HG02840 (cell line): ENCODE results near the gene TMEM184C.

Experiments
- ATAC-seq: cut with Tn5 transposase; IDR thresholded peaks from one replicate; pipeline ENCODE4 v1.9.1; 2021; ENCODE audit warnings: mild to moderate bottlenecking, moderate library complexity, moderate number of reproducible peaks; ENCODE audit not compliant: unreplicated experiment, low FRiP score

TMEM184C gene

DNA sequence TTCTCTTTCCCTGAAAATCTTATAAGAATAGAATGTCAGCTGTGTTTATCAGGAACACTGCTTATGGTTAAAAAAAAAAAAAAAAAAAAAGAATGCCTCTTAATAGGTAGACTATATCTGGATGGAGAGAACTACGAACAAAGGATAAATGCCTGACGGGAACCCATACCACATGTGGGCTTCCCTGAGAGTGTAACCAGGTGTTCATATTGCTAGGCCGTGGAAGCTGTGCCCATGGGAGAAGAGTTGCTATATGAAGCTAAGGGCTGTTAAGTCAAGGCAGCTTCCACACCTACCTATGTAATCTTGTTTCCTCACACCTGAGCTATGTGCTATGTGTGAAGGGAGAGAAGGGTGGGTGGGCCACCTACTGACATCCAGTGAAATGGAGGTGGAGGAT is 27.3 kb downstream of the TMEM184C start:
- ATAC-seq, result no peak

DNA sequence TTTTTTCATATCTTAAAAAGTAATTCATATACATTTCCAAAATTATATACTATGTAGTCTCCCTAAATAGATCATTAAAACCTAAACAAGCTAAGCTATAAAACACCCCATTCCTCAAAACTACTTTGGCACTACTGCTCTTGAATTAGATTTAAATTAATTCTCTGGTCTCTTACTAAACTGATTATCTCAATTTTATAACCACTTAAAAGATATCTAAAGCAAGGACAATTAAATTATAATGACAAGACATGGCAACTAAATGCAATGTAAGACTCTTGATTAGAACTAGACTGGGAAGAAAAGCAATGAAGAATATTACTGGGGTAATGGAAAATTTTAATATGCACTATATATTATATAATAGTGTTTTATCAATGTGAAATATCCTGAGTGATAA is 27.9 kb downstream of the TMEM184C start:
- no peak for ATAC-seq

DNA sequence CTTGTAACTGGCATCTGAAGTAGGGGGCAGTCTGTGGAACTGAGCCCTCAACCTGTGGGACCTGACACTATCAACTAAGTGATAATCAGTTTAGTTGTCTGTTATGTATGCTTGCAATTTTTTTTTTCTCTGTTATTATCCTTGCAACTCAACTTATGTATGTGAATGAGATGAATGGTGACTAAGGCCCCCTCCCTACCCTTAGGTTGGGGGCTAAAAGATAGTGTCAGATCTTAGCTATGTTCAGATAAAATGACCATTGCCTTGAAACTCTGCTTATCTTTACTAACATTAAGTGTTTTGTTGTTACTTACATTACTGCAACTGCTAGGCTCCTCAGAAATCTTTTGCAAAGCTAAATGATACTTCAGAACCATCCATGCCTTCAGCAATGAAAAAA is 31.5 kb downstream of the TMEM184C start:
- ATAC-seq, result no peak

DNA sequence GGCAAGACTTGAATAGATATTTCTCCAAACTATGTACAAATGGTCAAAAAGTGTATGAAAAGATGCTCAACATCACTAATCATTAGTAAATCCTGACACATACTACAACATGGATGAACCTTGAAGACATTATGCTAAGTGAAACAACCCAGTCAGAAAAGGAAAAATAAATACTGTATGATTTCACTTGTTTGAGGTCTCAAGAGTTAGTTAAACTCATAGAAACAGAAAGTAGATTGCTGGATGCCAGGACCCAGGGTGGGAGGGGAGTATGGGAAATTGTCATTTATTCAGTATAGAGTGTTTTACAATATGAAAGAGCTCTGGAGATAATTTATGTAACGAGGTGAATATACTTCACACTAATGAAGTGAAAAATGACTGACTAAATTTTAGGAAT is 34.4 kb downstream of the TMEM184C start:
- ATAC-seq, result no peak

DNA sequence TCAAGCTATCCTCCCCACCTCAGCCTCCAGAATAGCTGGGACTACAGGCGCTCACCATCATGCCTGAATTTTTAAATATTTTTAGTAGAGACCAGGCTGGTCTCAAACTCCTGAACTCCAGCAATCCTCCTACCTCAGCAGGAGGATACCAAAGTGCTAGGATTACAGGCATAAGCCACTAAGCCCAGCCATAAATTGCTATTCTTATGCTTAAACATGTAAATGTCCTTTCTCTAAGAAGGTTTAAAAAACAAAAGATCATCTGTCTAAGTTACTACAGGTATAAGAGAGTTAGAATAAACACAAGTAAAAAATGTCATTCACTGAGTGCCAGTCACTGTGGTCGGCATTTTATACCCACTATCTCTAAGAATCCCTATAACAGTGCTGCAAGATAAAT is 38.4 kb downstream of the TMEM184C start:
- ATAC-seq, result no peak

DNA sequence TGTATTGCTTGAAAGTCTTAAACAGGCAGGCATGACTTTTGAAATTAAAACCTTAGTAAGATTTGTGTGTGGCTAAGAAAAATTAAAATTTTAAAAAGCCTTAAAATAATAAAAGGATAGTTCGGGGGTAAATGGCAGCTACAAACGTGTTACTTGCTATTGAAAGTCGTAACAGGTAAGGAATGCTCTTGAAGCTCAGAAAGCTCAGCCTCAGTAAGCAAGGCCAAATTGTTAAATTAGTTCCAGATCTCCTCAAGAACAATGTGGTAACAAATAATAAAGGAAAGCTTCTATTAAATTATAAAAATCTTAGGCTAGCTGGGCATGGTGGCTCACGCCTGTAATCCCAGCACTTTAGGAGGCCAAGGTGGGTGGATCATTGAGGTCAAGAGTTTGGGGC is 41.3 kb downstream of the TMEM184C start:
- ATAC-seq, result no peak

DNA sequence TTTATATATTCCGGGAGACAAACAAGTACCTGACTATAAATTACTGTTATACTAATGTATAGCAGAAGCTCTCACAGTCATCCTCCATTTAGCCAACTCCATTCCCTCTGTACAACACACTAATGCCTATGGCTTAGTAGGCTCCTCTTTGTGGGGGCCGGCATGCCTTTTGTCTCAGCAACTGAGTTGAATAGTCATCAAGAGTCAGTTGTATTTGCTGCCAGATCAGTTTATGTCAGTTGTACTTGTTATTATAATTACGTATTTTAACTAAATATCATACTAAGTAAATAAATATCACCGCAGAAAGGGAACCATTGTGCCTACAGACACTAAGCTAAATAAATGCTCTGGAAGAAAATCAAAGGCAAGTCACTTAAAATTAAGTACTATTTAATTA is 56.9 kb downstream of the TMEM184C start:
- ATAC-seq, result no peak

DNA sequence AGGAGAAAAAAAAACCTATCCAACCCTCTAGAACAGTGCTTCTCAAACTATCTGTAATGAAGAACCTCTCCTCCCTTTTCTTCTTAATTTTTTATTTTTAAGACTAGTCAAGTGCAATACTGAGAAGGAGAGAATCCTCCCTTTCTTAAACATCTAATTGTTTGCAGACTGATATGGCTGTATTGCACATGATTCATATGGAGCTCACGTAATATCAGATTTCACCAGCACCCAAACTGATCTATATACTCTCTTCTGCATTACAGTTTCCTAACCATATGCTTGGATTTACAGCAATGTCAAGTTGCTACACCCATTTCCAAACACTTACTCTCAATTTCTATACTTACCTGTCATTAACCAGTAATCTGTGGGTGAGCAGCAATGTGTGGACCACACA is 57.3 kb downstream of the TMEM184C start:
- ATAC-seq, result no peak

DNA sequence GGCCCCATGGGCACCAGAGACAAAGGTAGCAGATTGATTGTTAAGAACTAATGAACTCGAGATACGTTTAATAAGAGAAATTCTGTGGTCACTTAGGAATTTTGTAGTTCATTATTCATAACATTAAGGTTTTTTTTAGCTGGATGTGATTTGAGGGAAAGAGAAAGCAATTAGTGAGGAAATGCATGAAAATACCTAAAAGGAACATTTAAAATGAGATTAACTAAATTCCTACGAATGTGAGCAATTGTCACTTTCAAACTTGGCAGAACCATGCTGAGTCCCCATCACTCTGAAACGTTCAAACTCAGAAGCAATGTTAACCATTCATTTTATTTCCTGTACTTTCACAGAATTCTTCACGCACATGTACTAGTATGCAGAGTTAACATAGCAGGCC is 60.9 kb downstream of the TMEM184C start:
- no peak for ATAC-seq

DNA sequence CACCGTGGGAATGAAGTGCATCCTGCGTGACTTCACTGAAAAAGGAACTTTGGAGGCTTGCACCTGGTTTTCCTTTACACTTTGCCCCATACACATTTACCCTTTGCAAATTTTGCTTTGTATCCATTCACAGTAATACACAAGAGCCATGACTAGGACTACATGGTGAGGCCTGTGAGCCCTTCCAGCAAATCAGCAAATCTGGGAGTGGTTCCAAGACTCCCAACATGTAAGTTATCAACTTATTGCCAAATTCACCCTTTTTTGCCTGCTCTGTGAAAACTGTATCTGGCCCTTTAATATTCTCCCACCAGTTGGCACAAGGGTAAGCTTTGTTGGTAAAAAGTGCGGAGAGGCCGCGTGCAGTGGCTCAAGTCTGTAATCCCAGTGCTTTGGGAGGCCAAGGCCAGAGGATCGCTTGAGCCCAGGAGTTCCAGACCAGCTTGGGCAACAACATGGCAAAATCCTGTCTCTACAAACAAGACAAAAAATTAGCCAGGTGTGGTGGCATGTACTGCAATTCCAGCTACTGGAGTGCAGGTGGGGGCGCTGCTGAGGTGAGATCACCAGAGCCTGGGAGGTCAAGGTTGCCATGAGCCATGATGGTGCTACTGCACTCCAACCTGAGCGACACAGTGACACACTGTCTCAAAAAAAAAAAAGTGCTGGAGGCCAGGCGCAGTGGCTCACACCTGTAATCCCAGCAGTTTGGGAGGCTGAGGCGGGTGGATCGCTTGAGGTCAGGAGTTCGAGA is 61.8 kb downstream of the TMEM184C start:
- no peak for ATAC-seq

DNA sequence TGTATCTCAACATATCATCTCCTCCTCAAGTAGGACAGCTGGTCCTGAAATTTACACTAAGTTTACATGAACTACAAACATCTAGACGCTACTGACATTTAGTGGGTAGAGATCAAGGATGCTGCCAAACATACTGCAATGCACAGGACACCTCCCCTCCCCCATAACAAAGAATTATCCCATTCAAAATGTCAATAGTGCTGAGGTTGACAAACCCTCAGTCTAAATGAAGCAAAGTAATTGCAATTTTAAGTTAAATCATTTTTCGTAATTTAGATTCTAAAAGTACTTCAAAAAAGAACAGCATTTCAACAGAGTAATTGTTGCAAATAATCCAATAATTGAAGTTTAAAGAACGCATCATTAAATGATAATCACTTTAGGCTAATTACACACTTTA is 65.6 kb downstream of the TMEM184C start:
- ATAC-seq, result no peak

DNA sequence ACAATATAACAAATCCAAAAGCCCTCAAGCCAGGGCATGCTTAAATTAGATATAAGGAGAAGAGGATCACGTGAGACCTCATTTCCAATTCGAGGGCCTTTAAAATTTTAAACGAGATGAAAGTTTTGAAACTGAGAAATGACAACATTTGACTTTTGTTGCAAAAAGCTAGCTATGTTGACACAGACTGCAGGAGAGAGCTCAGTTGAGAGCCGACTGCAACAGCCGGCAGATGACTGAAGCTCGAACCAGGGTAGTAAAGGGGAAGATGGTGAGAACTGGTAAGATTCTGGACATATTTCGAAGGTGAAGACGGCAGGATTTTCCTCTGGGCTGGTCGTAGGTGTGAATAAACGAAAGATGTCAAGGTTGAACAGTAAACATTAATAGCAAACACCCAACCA is 66.0 kb downstream of the TMEM184C start:
- ATAC-seq, result no peak

DNA sequence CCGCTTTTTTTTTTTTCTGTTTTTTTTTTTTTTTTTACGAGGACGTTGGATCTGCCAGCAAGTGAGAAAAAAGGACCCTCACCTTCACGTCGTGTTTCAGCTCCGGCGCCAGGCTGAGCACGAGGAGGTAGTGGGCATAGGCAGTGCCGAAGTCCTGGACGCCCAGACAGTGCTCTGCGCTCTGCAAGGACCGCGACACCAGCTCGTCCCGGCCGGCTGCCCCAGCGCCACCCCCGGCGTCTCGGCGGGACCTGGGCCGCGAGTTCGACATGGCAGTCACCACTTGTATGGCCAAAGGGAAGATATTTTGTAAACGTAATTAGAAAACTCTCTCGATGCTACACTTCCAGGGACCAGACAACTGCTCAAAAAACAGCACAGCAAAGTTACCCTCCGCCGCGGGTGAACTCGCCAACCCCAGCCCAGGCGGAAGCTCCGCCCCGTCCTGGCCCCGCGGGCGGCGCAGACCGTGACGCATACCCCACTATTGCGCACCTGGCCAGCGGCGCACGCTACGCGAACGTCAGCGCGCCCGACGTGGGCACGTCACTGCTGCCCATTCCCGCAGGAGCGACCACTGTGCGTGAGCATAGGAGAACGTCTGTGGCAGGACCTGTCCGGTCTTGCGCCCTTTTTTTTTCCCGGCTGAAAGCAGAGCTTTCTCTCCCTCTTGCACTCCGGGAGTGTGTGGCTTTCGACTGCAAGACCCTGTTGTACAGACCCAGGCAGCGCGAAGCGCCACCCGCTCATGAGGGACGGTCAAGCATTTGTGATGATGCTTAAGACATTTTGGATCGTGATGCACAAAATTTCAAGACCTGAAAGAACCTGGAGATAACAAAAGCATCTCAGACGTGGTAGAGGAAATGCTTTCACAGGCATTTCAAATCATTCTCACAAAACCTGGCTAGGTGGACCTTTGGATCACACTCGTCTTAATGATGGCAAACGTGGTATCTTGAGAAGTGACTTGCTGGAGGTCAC is 66.8 kb downstream of the TMEM184C start, which contains the start of gene PRMT9:
TSS of gene PRMT9 (minus strand) at position 447 of the 984 bp plus-strand sequence. CDS start at position 271, 176 bp downstream.
- peak; percentile 98 for ATAC-seq

DNA sequence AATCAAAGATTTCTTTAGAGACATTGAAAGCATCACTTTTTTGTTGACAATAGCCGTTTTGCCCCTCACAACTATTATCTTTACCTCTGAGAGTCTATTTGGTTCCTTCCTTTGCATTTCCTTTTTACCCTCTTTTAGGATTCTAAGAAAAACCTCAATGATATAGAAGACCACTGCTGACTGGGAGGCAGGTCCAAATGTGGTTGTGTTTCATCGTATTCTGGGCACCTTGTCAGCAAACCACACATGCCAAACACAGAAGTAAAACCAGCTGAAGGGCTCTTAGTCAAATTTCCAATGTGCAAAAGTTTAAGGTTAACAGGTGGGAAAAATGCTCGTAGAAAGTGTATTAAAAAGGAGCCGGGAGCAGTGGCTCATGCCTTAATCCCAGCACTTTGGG is 71.9 kb downstream of the TMEM184C start:
- no peak for ATAC-seq

DNA sequence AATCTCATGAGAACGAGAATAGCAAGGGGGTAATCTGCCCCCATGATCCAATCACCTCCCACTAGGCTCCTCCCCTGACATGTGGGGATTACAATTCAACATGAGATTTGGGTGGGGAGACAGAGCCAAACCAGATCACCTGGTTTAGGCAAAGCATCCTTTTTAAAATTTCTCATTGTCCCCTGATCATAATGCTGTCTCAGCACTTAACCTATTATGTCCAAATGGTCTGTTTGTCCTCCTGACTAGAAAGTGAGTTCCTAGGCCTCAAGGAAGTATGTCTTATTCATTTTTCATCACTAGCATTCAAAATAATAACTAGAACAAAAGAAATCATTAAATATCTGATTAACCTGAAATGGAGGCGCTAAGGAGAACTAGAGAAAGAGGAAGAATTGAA is 74.6 kb downstream of the TMEM184C start:
- no peak for ATAC-seq

DNA sequence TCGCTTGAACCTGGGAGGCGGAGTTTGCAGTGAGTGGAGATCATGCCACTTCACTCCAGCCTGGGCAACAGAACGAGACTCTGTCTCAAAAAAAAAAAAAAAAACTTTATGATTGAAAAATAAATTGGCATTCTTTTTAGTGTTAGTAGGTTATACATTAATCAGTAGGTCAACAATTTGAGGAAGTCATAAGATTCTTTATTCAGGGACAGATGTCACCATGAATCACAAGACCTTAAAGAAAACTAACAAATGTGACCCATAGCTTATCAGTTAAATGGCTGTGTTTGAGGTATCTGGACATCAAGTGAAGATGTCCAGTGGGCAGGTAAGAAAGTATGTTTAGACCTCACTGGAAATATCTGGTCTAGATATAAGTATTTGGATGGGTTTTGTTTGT is 76.0 kb downstream of the TMEM184C start:
- no peak for ATAC-seq

DNA sequence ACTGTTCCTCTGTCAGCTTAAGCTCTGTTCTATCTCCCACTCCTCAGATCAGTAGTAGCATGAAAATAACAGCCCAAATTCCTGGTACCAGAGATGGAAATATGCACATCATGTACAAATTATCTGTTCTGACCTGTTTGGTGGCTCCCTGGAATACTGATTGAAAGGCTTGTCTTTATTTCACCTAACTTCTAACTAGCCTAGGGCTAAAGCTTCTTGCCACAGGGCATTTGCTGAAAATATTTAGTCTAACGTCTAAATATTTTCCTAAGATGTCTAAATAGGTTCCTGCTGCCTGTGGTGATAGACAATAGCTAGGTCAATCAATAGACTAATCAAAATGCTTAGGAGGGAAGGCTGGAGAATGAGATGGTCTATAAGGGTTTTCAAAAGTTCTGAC is 79.7 kb downstream of the TMEM184C start:
- ATAC-seq, result no peak

DNA sequence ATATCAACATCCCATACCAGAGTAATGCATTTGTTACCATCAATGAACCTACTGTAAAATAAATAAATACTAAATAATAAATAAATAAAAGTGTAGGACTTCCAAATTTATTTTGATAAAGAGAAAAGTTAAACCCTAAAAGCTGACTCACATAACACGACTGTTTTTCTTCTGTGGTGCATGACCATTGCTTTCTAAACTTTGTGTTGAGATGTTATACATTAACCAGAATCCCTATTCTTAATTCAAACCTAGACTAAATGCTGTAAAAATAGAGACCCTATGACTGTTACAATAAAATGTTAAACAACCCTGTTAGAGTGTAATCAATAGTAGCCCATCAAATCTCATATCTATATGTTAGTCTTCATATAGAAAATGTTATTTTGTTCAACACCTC is 87.6 kb downstream of the TMEM184C start:
- ATAC-seq, result no peak

DNA sequence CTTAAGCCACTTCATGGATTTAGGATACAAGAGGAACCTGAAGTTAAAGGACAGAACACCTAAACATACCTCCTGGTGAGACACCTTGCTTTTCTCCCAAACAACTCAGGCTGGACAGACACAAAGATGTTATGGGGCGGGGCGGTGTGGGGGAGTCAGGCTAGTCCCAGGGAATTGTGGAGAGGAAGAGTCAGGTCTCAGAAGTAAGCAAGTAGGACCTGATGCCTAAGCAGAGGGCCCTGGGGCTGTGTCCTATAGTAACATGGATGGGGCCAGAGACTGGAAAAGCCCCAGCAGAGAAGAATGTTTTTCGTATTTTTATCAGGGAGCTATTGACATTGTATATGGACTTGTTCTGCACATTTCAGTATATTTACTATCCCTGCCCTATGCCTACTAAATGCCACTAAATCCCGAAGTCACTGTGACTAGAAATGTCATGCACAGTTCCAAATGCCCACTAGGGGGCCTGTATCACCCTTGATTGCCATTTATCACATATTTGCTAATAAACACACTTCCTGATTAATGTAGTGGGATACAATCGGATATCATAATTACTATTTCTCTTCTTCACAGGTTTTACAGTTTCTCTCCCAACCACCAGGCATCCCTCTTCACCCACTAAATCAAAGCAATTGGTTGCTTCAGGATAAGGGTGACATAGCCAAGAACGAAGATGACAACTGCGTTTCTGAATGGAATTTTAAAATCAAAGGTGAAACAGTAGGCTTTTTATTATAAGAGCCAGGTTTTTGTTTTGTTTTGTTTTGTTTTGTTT is 90.9 kb downstream of the TMEM184C start:
- ATAC-seq, result no peak

DNA sequence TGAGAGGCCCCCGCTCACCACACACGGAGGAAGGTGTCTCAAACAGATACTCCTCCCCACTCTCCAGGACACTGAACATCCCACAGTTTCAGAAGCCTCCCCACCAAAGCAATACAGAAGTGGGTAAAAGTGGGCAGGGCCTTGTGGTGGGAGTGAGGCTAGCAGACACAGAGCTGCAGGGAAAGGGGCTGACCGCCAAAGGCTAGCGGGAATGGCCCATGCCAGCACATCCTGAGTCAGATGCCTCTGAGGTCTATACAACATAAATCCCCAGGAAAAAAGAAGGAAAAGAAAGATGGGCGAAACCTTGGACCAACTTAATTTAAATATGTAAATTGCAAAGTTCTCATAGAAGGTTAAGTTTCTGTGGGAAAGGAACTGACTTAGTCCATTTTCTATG is 92.8 kb downstream of the TMEM184C start:
- no peak for ATAC-seq
